ENCODE measurements around the gene FGFRL1.

The FGFRL1 gene

DNA sequence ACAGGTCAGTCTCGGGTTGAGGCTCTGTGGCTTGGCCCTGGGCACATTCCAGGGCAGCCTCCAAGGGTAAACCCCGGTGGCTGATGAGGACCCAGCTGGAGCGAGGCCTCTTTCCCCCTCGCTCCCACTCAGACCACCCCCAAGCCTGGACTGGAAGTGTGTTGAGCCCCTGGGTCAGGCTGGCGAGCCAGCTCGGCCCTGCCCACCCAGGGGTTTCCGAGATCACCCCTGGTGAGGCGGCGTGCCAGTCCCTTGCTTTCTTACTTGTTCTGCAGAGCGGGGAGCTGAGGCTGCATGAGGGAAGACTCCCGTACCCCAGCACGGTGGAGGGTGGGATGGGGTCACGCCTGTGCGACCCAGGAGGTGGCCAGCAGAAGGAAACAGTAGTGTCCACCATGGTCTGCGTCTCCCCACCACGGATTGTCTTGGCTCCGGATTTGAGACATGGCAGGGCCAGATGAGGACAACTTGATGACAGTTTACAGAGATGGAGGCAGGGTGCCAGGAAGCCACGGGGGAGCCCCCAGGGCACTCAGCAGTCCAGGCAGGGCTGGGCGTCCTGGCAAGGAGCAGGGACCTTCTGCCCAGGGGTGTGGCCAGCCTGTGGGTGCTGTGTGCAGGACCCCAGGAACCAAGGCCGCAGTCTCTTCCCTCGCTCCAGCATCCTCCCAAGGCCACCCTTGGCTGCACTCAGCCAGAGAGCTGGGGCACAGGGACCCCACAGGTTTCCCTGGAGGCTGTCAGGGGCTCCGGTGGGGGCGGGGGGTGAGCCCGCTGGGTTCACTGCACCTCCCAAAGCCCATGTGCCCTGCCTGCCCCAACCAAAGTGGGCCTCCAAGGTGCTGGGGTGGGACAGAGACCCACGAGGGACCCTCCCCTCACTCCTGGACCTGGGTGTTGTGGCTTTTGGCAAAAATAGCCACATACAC, 6.6 kb upstream of the FGFRL1 start:
- DNase-seq (ENCODE audit: low read depth in 1 of 2, low spot score in 1 of 2) = no peak

DNA sequence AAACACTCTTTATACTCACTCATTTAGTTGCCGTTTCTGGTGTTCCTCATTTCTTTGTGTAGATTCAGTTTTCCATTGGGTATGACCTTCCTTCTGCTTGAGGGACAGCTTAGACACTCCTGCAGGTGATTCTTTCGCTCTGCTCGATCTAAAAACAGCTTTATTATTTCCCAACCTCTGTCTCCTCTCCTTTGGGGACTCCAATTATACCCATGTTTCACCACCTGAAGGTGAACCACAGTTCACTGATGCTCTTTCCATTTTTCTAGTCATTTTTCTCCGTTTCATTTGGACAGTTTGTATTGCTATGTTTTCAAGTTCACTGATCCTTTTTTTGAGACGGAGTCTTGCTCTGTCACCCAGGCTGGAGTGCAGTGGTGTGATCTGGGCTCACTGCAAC, 4.6 kb upstream of the FGFRL1 start:
- DNase-seq (ENCODE audit: low read depth in 1 of 2, low spot score in 1 of 2) = no peak

DNA sequence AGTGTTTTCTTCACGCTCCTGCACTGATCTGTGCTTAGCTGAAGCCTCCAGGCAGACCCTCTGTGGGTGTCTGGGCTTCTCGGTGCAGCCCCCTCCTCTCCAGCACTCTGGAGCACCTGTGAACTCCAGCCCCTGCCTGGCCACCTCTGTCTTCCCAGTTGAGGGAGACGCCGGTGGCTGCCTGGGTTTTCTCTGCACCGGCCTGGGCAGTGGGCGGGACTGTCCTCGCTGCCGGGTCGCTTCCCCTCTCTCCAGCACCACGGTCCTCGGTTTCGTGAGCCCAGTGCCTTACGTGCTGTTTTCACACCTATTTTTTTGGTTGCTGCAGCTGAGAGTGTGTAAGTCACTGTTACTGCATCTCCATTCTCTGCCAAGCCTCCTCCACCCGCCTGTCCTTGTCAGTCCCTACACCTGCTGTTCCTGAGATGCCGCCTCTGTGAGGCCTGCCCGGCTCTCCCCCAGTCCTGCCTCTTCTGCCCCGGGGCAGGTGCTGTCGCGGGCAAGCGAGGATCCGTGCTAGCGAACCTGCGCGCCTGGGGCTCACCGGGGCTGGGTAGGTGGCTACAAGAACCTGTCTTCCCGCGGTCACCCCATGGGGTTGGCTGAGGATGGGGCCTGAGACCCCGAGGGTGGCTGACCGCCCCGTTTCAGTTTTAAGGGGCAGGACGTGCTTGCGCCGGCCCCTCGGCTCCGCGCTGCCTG, 2.4 kb upstream of the FGFRL1 start:
- peak in 1 of 2 donors; percentile 19 for DNase-seq (ENCODE audit: low read depth in 1 of 2, low spot score in 1 of 2)

DNA sequence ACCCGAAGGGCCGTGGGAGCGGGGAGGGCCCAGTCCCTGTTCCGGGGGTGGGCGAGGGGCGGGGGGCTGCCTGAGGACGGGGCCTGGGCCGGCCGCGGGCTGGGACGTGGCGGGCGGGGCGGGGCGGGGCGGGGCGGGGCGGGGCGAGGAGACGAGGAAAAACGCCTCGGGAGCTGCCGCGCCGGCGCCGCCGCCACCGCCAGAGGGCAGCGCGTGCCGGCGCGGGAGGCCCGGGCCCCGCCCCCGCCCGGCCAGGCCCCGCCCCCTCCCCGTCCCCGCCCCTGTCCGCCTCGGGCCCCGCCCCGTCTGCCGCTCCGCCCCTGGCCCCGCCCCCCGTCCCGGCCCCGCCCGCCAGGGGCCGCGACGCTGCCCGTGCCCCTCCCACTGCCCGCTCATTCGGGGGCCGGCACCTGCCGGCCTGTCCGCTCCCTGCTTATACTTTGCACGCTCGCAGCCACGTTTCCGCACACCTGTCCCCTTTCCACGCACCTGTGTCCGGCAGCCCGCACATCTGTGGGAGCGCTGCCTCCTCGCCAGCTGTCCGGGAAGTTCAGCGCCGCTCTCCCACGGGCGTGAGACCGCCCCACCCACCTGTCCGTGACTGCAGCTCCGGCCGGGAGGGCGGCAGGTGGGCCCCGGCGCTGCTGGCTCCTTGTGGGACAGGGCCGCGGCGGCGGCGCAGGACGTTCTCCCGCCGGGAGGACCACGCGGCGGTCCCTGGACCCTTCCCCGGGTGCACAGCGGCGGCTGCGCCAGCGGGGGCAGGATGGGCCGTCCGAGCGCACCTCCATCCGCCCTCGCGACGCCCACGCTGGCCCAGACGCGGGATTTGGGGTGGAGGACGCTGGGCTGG, 1.7 kb upstream of the FGFRL1 start:
- peak; percentile 52 to 76 for DNase-seq (ENCODE audit: low read depth in 1 of 2, low spot score in 1 of 2)

DNA sequence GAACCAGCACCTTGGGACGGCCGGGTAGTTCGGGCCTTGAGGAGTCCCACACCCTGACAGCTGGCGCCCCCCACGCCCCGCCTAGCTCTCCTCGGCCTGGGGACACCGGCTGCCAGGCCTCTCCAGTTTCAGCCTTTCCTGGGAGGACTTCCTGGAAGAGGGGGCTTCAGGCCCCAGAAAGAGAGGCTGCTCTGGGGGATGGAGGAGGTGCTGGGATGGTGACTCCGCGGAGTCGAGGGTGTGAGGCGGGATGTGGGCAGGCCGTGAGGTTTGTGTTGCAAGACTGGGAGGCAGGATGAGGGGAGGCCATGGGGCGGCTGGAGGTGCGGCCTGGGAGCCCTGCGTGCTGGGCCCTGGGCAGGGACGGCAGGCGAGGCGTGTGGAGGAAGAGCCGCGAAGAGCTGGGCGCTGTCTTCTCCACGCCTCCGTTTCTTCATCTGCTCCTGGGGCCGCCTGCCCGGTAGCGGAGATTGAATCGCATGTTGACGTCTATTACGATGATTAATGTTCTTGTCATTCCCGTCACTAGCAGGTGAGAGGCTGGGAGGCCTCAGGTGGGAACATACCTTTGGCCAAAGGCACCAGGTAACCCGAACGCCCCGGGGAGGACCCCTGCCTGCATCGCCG, 918 bp upstream of the FGFRL1 start:
- DNase-seq (ENCODE audit: low read depth in 1 of 2, low spot score in 1 of 2) = peak; percentile 36 to 45

DNA sequence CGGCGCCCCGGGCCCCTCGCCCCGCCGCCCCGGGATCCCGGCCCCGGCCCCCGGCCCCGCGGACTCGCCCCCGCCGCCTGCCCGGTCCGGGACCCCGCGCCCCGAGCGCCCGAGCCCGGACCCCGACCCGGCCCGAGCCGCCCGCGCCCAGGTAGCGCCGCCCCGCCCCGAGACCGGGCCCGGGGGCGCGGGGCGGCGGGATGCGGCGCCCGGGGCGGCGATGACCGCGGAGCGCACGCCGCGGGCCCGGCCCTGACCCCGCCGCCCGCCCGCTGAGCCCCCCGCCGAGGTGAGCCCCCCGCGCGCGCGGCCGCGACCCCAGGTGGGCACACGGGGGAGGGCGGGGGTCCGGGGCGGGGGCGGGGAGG, 224 bp downstream of the FGFRL1 start:
- DNase-seq (ENCODE audit: low read depth in 1 of 2, low spot score in 1 of 2) = no peak

DNA sequence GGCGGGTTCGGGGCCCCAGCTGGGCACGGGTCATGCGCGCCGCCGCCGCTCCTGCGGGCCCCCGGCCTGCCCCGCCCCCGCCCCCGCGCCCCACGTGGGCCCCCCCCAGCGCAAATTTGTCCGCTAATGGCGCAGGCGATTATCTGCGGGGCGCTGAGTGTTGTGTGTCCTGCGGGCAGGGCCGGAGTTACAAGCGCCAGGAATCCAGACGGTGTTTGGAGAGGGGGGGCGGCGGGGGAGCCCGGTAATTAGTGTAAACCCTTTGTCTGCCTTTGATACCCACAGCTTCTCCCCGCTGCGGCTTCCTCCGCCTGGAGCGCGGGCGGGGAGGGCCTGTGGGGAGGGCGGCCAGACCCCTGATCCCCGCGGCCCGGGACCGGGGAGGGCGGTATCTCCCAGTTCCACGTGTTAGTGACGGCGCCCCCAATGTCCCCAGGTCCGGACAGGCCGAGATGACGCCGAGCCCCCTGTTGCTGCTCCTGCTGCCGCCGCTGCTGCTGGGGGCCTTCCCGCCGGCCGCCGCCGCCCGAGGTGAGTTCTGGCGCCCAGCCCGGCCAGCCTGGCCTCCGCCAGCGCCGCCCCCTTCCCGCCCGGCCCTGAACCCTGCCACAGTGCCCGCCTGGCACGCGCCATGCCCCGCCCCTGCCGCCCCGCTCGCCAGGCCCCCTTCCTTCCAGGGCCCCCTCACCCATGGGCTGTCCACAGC, 761 bp downstream of the FGFRL1 start:
- DNase-seq (ENCODE audit: low read depth in 1 of 2, low spot score in 1 of 2) = no peak

DNA sequence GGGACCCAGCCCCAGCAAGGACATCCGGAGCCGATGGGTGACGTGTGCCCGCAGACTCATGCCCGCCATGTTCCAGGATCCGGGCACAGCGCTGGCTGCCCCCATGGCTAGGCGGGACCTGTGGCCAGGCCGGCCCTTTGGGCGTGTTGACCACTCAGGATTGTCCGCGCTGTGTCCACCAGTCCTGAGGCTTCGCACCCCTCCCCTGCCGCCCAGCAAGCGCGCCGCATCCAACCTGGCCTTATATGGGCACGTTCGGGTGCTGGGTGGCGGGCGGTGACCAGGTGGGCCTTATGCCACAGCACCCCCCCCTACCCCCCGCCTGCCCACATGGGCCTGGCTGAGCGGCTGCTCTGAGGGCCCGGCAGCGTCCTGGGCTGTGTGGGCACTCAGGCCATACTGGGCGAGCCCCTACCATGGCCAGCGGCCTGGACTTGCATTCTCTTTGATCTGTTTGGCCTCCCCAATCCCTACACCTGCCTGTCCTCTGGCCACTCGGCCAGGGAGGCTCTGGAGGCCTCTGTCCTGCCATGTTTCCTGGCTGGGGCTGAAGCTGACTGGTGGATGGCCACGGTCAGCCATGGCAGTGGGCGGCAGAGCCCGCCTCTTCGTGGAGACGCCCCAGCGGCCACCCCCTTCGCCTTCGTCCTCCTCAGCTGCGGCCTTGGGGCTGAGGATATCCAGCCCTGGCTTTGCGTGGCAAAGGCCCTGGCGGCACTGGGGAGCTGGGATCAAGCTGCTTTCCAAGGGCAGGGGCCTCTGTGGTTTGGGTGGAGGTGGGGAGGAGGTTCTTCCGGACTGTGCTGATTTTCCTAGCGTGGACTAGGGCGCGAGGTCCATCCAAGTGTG, 2.0 kb downstream of the FGFRL1 start:
- no peak for DNase-seq (ENCODE audit: low read depth in 1 of 2, low spot score in 1 of 2)

DNA sequence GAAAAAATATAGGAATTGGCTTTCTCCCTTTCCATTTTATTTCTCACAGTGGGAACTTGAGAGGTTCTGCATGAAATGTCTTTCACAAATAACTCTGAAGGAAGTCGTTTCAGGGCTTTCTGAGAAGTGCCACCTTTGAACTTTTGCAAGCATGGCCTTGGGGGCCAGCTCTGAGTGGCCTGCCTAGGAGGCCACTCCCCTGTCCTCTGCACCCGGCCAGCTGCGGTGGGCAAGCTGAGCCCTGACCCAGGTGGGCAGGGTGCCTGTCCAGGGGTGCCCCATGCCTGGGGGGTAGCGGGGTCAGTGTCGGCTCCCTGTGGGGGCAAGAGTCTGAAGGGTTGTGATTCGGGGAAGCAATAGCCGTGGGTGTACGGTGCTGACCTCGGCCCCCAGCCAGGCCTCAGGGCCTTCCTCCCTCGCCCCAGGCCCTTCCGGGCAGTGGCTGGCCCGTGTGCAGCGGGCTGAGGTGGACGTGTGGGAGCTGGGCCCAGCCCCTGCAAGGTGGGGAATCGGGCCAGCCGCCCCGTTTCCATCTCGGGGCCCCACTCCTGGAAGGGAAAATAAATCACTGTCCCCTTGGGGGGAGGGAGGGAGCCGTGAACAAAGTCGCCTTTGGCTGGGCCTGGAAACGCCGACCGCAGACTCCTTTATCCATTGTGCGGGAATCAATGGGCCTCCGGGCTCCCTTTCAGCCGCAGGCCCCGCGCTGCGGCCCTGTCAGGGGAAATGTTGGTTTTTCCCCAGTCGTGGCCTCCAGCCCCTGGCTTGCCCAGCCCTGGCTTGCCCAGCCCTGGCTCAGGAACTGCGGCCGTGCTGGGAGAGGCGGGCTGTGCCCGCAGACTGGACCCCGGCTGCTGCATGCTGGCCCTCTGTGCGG, 3.1 kb downstream of the FGFRL1 start:
- no peak for DNase-seq (ENCODE audit: low read depth in 1 of 2, low spot score in 1 of 2)

DNA sequence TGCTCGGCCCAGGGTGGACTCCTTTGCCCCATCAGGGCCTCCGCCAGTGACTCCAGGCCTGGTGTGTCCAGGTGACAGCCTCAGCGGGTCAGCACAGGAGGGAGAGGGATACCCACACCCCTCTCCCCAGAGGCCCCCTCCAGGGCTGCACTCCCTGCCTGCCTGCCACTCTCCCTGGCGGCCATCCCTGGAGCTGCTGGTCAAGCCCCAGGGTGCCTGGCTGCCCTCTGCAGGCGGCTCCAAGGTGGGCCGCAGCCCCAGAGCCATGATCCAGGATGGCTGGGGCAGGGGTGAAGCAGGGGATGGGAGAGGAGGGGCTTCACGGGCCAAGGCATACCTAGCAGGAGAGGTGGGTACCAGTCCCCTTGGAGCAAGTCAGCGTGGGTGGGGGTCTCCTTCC, 3.8 kb downstream of the FGFRL1 start:
- DNase-seq (ENCODE audit: low read depth in 1 of 2, low spot score in 1 of 2) = no peak

DNA sequence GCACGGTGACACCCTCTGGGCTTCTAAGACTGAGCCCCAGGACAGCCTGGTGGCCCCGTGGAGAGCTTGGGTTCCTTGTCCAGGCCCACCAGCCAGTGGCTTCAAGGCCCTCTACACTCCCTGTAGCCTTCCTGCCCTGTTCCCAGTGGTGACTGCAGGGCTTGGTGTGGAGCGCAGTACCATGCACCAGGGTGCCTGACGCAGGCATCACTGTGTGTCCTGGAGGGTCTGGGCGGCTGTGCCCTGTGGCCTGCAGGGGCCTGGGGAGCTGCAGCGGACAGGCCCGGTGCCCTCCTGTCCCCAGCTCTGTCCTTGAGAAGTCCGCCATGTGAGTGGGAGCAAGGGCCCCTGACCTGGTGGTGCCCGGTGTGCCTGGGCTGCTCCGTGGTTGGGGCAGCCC, 4.3 kb downstream of the FGFRL1 start:
- DNase-seq (ENCODE audit: low read depth in 1 of 2, low spot score in 1 of 2) = no peak

DNA sequence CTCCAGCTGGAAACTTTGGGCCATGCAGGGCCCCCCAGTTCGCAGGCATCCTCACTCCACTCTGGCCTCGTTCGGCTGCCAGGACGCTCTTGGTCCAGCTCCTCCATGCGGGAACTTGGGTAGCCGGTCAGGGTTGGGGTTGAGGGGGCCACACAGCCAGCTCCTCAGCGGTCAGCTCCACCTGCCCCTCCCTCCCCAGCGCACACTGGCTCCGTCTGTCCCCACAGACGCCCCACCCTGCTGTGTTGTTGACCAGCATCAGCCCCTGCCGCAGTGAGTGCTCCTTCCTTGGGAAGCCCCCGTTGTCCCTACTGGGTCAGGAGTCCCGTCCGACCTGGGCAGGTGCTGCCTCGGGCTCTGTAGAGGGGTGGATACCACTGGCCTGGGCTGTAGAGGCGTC, 5.8 kb downstream of the FGFRL1 start:
- no peak for DNase-seq (ENCODE audit: low read depth in 1 of 2, low spot score in 1 of 2)

DNA sequence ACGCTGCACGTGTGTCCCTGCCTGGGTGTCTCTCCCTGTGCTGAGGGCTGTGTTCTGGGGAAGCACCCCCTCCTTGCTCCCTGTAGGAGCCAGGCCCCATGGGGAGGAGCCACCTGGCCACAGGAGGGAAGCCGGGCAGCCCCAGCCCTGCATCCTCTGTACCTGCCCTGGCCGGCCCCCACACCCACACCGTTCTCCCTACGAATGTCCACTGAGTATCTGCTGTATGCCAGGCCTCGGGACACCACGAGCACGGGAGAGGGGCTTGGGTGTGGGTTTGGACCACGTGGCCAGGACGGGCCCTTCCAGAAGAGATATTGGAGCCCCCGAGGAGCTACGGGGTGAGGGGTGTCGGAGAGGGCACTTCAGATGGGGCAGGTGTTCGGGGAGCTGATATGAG, 6.3 kb downstream of the FGFRL1 start:
- DNase-seq (ENCODE audit: low read depth in 1 of 2, low spot score in 1 of 2) = no peak

DNA sequence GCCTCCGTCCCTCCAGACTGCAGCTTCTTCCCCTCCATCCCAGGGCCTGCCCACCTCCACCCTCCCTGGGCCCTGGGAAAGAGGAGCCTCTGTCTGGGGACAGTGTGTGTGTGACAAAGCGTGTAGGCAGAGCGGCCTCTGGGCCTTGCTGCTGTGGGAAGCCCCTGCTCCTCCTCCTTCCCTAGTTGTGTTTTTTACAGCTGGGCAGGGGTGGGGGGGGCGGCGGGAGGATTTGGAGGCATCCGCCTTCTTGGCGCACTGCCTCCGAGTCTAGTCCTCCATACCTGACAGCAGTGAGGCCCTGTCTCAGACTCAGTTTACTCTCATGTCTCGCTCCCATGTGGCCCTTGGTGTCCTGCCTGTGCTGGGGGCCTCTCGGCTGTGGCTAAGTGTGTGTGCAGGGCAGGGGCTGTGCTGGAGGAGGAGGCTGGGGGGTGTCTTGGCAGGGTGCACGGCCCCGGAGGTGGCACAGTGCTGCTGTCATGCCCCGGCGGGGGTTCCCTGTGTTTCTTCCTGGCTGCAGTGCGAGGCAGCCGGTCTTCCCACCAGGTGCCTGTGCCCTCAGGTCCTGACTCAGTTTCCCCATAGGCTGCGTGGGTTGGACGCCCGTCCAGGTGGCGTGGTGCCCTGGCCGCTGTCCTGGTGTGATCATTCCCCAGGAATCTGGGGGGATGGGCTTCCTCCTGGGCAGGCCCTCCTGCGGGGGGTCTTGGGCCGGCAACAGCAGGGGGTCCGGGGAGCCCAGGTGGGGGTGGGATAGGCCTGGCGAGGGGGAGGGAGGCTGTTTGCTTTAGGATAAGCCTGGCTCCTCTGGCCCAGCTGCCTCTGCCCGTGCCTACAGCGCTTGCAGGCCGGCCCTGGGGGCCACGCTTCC, 7.0 kb downstream of the FGFRL1 start:
- no peak for DNase-seq (ENCODE audit: low read depth in 1 of 2, low spot score in 1 of 2)

DNA sequence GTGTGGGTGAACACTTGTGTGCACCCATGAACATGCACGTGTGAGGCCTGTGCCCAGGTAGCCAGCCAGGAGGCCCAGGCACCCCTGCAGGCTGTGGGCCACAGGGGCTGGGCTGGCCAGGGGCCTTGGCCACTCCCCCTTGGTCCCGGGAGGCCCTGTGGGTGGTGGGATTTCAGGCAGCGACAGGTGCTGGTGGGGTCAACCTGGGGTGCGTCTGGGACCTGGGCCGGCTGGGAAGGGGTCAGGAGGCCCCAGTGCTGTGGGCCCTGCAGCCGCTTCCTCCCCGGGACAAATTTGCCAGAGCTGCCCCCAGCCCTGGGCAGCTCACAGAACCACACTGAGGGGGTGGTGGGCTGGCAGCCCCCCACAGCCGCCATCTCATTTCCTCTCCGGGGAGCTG, 7.9 kb downstream of the FGFRL1 start:
- DNase-seq (ENCODE audit: low read depth in 1 of 2, low spot score in 1 of 2) = no peak

DNA sequence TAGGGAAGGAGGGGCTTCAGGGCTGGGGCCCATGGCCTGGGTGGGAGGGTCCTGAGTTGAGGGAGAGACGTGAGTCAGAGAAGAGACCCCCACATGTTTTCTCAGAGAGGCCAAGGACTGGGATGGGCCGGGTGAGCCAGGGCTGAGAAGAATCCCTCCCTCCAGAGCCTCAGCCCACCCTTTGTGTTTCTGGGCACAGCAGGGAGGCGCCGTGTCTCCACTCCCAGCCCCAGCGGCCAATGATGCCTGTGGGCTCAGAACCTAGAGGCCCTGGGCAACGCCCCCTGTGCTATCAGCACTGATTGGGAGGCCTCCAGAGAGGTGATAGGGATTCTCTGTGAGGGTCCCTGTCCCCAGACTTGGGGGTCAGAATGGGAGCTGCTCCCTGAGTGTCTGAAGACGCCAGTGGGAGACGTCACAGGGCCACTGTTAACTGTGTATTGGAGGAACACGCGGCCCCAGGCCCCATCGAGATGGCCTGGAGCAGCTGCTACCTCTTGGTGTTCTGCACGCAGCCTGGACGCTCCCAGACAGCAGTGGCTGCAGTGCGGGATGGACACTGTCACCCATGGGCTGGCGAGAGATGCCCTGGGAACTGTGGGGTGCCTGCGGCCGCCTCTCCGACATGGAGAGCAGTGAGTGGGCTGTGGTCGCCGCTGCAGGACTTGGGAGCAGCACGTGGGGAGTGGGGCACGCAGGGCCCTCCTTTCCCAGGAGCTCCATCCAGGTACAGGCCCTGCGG, 8.5 kb downstream of the FGFRL1 start:
- DNase-seq (ENCODE audit: low read depth in 1 of 2, low spot score in 1 of 2) = no peak
